Fibroblast of pulmonary artery (primary cell): ENCODE measurements around the gene POLR2C.
"Not testable (repeated sequence)": the region's sequence is repeated elsewhere in the genome, so short reads cannot be mapped to it uniquely, and the experiment has no call there.

ENCODE experiments used
- DNase-seq: peaks from one replicate; pipeline ENCODE4 v3.0.0-alpha.2; 2010; ENCODE audit warnings: low read depth
- H3K4me3 ChIP-seq: replicated peaks from 2 replicates; pipeline ENCODE4 v1.5.1; 2011; ENCODE audit warnings: low read depth, mild to moderate bottlenecking, control low read depth, low read length, moderate library complexity
- TF ChIP-seq, protein P1 (sequence below): IDR thresholded peaks from 2 replicates; pipeline ENCODE4 v1.5.1; 2011; ENCODE audit warnings: mild to moderate bottlenecking, control low read depth, low read length, inconsistent platforms; ENCODE audit errors: missing control alignments

The POLR2C gene

DNA sequence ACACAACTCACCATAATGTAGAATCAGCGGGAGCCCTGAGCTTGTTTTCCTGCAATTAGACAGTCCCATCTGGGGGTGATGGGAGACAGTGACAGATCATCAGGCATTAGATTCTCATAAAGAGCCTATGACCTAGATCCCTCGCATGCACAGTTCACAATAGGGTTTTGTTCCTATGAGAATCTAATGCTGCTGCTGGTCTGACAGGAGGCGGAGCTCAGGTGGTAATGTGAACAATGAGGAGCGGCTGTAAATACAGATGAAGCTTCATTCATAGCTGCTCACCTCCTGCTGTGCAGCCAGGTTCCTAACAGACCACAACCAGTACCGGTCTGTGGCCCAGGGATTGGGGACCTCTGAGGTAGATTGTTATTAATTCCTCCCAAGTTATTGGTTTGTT is 26.8 kb downstream of the POLR2C start:
- no peak for DNase-seq
- TF ChIP-seq, protein P1, sequence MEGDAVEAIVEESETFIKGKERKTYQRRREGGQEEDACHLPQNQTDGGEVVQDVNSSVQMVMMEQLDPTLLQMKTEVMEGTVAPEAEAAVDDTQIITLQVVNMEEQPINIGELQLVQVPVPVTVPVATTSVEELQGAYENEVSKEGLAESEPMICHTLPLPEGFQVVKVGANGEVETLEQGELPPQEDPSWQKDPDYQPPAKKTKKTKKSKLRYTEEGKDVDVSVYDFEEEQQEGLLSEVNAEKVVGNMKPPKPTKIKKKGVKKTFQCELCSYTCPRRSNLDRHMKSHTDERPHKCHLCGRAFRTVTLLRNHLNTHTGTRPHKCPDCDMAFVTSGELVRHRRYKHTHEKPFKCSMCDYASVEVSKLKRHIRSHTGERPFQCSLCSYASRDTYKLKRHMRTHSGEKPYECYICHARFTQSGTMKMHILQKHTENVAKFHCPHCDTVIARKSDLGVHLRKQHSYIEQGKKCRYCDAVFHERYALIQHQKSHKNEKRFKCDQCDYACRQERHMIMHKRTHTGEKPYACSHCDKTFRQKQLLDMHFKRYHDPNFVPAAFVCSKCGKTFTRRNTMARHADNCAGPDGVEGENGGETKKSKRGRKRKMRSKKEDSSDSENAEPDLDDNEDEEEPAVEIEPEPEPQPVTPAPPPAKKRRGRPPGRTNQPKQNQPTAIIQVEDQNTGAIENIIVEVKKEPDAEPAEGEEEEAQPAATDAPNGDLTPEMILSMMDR, result no peak
- H3K4me3 ChIP-seq, result no peak overlapping the region

DNA sequence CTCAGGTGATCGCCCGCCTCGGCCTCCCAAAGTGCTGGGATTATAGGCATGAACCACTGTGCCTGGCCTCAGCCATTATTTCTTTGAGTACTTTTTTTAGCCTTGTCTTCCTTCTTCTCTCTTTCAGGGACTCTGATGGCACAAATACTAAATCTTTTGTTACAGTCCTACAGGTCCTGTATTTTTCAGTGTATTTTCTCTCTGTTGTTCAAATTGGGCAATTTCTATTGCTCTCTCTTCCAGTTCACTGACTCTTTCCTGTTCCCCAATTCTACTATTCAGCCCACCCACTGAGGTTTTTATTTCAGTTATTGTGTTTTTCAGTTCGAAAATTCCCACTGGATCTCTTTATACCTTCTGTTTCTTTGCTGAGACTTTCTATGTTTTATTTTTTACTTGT is 31.3 kb downstream of the POLR2C start:
- no peak for DNase-seq
- no peak overlapping the region for H3K4me3 ChIP-seq
- TF ChIP-seq, protein P1, result no peak

DNA sequence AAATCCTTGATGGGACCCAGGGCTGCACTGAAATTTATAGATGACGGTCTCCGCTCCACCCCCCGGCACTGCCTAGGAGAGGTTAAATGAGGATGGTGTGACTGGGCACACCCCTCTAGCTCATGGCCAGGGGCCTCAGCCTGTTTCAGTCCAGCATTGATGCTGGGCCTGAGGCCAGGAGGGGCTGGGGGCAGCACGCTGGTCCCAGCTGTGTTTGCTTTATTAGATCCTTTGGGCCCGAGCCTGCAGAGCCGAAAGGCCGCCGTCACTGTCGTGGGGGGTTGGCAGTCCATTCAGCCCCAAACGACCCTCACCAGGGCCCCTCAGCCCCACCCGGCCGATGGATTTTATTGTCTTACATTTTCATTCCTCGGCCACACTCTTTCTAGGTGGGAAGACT is 34.6 kb downstream of the POLR2C start:
- H3K4me3 ChIP-seq, result no peak overlapping the region
- no peak for DNase-seq
- TF ChIP-seq, protein P1, result no peak

DNA sequence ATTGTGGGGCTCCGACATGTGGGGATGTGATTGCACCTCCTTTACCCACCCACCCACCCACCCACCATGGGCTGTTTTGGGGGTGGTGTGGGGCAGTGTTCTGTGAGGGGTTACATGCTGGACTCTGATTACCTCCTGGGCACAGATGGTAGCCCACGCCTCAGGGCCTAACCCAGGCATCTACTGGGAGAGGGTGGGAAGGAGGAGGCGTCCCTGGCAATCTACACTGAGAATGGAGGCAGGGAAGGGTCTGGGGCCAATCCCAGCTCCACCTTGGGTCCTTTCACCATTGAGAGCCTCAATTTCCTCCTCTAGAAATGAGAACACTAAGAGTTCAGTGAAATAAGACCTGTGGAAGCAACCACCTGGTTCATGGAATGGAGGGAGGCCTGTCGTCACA is 35.6 kb downstream of the POLR2C start:
- DNase-seq, result no peak
- H3K4me3 ChIP-seq, result no peak overlapping the region
- TF ChIP-seq, protein P1, result no peak

DNA sequence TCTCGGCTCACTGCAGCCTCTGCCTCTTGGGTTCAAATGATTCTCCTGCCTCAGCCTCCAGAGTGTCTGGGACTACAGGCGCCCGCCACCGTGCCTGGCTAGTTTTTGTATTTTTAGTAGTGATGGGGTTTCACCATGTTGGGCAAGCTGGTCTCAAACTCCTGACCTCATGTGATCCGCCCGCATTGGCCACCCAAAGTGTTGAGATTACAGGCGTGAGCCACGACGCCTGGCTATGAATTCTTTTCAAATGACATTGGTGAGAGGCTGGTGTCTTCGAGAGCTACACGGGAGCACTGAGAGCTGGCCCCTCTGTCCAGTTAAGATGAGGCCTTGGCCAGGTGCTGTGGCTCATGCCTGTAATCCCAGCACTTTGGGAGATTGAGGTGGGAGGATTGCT is 37.5 kb downstream of the POLR2C start:
- not testable (repeated sequence) for DNase-seq, H3K4me3 ChIP-seq

DNA sequence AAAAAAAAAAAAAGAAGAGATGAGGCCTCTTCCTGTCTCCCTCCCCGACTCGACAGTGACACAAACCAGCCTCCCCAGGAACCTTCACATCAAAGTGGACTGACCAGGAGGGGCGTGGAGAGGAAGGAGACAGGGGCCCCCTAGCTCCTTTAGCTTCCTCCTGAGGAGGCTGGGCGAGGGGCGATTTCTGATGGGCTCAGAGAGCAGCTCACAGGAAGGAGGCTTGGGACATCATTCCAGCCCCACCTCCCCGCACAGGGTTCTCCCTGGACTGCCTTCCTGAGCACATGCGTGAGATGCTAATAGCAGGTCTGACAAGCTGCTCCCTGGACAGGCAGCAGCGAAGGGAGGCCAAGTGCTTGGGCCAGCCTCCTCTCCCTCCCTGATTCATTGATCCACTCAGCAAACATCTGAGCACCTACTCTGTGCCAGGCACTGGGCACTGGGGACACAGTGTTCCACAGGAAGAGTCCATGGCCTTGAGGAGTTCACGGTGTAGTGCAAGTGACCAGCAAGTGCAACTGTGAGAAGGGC is 38.2 kb downstream of the POLR2C start:
- TF ChIP-seq, protein P1, result no peak
- peak; percentile 21 for DNase-seq

DNA sequence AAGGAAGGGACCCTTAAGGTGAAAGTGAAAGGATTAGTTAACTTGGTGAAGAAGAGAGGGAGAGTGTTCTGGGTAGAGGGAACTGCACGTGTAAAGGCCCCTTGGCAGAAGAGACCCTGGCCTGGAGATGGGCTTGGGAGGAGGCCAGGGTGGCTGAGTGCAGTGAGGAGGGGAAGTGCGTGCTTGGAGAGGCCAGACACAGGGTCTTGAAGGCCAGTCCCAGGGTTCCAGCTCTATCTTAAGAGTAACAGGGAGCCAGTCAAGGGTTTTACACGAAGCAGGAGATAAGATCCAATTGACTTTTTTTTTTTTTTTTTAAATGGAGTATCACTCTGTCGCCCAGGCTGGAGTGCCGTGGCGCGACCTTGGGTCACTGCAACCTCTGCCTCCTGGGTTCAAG is 39.0 kb downstream of the POLR2C start:
- DNase-seq, result no peak
- TF ChIP-seq, protein P1, result no peak
- no peak overlapping the region for H3K4me3 ChIP-seq

More for the DNA sequence above, 38.2 kb downstream of the POLR2C start:
- H3K4me3 ChIP-seq, result no peak overlapping the region
